DND-41 (cell line): ENCODE data around the gene ADCK2.

ENCODE experiments used
- CTCF ChIP-seq: IDR thresholded peaks from 2 replicates; pipeline ENCODE4 v1.5.1; 2012; ENCODE audit warnings: borderline replicate concordance, low read length, moderate library complexity, mild to moderate bottlenecking; ENCODE audit not compliant: poor library complexity, severe bottlenecking; ENCODE audit errors: extremely low read depth
- EZH2 ChIP-seq: IDR thresholded peaks from 3 replicates; pipeline ENCODE4 v1.6.1; 2012; ENCODE audit warnings: borderline replicate concordance, low read depth, mild to moderate bottlenecking, moderate library complexity, low read length, inconsistent platforms; ENCODE audit not compliant: severe bottlenecking

GRCh38 chr7:140669352-140669751 lies 3.4 kb upstream of the ADCK2 start:
- TF ChIP-seq CTCF (no peak), EZH2 (no peak)
